GM21737 (cell line): ENCODE measurements around the gene APOBEC3G.

ENCODE experiments used
- ATAC-seq: cut with Tn5 transposase; IDR thresholded peaks from one replicate; pipeline ENCODE4 v1.9.1; 2021; ENCODE audit warnings: mild to moderate bottlenecking, moderate library complexity; ENCODE audit not compliant: unreplicated experiment

The APOBEC3G gene

DNA sequence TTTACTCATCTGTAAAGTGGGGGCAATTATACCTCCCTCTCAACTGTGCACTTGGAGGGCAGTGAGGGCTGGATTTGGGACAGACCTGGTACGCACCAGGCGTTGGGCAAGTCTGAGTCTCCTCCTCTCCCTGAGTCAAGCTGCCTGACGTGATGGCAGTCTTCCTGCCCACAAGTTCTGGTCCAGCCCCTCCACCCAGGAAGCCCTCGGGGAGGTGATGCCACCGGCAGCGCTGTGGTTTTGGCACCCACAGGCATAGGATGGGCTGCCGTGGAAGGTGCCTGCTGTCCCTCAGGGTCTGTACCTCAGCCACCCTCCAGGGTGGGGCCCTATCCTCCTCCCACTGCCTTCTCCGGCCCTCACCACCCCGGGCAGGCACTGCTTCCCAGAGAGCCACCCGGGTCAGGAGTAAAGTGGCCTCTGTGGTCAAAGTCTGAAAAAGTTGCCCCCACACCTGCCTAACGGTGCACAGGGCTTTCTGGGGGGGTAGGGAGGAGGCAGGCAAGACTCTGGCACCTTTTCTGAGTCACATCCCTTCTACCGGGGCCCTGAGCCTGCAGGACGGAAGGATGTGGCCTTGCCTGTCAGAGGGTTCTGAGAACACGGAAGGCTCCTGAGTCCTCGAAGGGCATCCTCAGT, 13.5 kb downstream of the APOBEC3G start:
- no peak for ATAC-seq

DNA sequence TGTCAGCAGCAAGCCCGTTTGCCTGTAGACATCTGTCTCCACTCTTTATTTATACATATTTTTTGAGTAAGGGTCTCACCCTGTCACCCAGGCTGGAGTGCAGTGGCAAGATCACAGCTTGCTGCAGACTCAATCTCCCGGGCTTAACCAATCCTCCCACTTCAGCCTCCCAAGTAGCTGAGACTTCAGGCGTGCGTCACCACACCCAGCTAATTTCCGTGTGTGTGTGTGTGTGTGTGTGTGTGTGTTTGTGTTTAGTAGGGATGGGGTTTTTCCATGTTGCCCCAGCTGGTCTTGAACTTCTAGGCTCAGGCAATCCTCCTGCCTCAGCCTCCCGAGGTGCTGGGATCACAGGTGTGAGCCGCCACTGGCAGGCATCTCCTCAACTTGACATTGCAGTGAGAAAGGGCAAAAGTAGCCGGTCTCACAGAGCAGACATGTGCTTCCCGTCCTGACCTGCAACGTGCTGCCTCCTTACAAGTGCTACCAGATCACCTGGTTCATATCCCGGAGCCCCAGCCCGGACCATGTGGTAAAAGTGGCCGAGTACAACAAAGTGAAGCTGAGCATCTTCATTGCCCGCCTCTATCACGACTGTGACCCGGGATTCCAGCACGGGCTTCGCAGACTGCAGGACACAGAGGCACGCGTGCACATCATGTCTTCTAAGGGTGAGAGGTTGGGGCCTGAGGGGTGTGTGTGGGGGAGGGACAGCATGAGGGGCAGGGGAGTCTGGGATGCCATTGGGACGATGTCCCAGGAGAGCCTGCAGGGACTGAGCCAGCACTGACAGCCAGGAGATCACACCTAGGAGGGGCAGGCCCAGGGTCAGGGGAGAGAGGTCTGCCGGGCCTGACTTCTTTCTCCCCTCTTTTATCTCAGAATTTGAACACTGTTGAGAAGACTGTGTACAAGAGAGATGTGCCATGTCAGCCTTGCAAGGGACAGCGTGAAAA, 14.3 kb downstream of the APOBEC3G start:
- no peak for ATAC-seq

DNA sequence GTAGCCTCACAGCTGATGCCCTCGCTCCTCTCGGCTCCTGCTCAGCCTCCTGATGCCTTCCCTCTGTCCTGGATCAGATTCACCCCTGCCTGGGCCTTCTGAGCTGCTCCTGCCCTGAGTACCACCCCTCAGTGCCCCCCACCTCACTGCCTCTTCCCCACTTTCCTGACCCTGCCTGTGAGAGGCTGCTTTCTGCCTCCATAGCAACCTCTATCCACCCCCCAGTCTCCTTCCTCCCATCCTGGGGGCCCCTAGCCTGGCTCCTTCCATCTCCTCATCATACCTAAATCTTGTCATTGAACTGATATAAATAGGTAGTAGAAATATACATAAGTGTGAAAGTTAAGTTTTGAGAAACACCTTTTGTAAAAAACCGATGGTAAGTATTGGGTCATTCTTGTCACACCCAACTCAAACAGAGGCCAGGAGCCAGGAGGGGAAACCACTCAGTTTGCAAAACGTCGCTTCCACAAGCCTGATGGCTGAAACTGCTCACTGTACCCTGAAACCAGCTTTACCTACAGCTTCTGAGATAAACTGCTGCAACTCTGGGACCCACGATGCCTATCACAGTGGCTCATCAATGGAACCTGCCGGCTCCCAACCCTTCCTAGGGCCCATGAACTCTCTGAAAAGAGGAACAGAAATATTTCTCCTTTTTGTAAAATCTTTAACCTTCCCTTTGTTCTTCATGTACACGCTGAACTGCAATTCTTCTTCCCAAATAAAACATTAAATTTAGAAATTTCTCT, 15.2 kb downstream of the APOBEC3G start:
- no peak for ATAC-seq

DNA sequence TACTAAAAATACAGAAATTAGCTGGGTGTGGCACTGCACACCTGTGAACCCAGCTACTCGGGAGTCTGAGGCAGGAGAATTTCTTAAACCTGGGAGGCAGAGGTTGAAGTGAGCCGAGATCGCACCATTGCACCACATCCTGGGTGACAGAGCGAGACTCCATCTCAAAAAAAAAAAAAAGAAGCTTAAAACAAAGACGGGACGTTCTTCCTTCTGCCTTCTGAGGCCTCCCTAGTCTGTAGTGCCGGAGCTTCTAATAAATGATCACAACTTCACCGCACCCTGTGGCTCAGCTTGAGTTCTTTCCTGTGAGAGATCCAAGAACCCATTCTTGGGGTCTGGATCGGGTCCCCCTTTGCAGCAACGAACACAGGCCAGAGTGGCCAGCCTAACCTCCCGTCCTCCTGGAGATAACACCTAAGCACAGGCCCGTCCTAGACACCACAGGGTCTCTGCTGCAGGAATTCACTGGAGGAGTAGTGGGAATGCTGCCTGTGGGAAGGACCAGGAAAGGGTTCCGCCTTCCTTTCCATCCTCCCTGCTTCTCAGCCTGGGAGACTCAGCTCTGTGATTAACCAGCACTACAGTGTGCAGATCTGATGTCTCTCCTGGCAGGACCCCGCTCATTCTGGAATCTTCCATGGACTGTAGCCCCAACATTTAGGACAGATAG, 17.8 kb downstream of the APOBEC3G start:
- ATAC-seq = no peak

DNA sequence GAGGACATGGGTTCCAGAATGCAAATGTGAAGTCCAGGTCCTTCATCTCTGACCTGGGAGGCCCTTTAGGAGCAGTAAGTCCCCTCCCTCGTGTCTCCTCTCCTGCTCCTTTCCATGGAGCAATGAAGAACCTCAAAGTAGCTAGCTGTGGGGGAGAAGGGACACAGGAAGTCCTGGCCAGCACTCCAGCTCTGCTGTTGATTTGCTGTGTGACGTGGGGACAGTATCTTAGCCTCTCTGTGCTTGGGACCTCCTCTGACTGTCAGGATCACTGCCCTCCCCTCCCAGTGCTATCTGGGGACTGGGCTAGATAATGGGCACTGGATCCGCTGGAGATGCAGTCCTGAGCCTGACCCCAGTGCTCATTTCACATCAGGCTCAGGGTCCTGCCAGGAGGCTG, 18.9 kb downstream of the APOBEC3G start:
- ATAC-seq = no peak

DNA sequence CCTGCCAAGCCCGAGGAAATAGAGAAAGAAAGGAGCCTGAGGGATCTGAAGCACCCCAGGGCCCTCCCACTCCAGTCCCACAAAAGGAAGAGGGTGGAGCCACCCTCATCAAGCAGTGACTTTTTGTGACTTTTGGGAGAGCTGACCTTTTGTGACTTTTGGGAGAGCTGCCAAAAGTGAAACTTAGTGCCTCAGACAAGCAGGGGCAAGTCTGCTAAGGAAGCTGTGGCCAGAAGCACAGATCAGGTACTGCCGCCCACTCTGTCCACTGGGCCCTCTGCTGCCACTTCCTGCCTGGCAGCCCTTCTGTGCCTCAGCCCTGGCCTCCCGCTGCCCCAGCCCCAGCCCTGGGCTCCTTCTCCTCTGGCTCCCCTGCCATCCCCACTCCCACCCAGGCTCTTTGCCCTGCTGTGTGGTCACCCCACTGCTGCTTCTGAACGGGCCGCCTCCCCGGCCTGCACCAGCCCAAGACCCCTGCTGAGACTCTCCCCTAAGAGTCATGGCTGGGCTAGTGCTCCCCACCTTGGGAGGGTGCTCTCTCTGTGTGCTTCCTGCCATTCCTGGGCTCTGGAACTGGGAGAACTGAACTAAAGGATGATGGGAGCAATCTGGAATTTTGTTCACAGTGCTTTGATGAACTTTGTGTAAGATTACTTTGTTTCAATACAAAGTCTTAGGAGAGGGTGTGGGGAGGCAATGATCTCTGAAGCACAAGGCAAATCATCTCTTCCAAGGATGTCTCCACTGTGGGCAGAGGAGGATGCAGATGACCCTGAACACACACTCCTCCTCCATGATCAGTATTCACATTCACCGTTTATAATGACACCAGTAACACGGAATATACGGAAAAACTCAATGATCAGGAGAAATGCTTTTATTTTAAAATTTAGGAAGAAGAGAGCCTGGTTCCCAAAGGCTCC, 20.3 kb downstream of the APOBEC3G start, which contains the start of gene APOBEC3H:
TSS of gene APOBEC3H (plus strand) at position 147 of the 923 bp plus-strand sequence. CDS start 3,035 bp downstream, outside the sequence.
- no peak for ATAC-seq

DNA sequence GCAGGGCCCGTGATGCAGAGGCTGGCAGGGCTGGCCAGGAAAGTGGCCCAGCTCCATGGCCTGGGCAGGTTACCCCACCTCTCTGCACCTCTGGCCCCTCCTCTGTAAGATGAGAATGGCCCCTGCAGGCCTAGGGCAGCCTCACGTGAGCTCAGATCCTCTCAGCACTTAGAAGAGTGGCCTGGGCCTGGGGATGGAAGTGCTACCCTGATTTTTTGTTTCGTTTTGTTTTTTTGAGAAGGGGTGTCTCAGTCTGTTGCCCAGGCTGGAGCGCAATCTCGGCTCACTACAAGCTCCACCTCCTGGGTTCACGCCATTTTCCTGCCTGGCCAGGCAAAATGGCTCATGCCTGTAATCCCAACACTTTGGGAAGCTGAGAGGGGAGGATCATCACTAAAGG, 21.0 kb downstream of the APOBEC3G start:
- ATAC-seq = no peak

DNA sequence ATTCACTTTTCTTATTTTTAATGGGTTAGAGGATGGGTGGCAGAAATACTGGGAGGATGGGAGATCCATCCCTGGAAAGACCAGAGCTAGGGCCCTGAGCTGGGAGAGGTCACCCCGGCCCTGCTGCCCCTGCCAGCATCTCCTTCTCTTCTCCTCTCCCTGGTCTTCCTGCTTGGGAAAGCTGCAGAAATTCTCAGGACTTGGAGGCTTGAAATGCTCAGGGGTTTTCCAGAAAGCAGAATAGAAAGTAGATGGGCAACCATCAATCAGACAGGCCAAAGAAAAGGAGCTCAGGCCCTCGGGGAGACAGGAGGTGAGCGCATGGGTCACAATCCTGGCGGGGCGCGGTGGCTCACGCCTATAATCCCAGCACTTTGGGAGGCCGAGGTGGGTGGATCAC, 21.5 kb downstream of the APOBEC3G start:
- ATAC-seq = no peak

DNA sequence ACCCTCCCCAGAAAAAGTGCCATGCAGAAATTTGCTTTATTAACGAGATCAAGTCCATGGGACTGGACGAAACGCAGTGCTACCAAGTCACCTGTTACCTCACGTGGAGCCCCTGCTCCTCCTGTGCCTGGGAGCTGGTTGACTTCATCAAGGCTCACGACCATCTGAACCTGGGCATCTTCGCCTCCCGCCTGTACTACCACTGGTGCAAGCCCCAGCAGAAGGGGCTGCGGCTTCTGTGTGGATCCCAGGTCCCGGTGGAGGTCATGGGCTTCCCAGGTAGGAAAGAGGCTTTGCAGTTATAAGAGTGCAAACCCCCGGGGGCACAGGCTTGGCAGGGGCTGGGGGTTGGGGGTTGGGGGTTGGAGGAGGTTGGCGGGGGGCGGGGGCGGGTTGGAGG, 24.2 kb downstream of the APOBEC3G start:
- ATAC-seq = no peak

DNA sequence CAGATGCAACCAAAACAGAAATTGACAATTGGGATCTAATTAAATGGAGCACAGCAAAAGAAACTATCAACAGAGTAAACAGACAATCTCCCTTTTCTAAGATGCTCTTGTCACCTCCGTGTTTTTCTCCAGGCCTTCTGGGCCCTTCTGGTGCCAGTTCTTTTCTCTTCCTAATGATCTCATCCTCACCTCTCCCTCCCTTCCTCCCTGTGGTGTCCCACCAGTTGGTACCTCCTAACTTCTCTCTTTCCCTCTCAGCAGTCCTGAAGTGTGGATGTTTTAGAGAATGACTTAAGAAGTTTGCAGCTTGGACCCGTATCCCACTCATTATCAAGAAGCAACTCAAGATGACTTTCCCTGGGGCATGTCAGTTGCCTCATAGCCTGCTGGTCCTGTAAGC, 26.4 kb downstream of the APOBEC3G start:
- ATAC-seq = no peak

DNA sequence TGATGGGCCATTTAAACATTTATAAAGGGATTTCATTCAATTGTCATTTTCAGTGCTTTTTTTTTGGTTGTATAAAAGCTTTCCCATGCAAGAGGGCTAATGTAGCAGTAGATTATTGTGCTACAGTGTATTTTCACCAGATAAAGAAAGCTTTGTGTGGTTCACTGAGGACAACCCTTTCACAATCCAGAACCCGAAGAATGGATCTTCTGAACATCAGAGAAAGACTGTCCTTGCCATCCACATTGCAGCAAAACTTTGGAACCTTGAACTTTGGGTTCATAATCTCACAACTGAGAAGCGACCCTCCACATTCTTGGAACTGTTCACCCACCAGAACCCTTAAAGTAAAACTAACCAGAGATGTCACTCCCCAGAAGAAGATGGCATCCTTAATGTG, 29.3 kb downstream of the APOBEC3G start:
- no peak for ATAC-seq

DNA sequence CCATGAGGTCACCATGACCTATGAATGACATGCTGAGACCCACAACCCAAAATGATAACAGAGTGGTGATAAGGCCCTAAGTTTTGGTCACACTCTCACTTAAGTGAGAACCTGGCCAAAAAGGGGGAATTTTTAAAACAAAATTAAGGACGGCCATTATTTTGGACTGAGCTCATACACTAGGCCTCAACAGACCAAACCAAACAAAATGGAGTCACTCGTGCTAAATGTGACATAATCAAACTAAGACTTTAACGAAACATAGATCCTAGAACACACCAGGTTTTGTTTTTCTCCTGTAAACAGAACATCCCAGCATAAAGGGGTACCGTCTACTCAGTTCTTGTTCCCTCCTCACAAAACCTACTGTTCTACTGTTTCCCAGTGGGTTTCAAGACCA, 31.4 kb downstream of the APOBEC3G start:
- ATAC-seq = no peak

DNA sequence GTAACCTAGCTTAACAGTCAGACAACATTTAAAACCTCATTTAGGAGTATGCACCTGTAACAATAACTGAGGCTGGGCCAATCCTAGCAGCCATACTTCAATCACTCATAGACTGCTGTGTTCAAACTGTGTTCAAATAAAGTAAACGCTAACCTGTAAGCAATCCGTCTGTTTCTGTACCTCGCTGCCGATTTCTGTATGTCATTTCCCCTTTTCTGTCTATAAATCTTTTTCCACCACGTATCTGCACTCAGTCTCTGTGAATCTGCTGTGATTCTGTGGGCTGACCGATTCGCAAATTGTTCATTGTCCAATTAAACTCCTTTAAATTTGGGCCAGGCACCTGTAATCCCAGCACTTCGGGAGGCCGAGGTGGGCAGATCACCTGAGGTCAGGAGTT, 32.3 kb downstream of the APOBEC3G start:
- ATAC-seq = no peak

DNA sequence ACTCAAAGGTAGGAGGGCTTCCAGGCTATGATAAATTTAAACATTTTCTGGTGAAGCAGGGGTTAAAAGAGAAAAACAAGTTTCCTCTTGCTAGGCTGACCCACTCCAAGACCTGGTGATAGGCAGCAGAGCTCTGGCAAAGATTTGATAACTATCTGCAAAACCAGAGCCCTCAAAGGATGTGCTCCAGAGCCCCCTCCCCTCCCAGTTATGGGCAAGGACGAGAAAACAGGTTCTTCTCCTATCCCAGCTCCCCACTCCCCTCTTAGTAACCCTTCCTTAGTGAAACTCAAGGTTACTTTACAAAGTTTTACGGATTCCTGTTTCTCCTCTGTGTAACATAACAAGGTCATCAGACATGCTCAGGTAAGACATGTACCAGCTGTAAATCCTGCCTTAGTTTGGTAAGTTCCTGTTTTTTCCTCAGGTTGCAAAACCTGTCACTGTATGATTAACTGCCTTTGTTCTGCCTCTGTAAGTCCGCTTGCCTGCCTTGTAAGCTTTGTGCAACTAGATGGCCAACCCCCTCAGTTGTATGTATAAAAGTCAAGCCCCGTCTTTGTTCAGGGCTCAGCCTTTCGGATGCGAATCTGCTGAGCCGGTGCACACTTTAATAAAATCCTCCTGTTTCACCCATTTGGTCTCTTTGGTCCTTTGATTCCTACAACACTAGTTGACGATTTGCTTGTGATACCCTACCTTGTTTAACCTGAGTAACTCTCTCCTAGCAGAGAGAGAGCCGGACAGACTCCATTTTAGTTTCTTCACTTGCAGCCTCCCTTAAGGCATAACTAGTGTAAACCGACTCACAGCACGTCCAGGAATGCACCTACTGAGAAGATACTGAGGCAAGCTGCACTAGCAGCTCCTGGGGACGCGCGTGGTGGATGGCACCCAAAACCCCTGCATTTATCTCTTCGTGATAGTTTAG, 33.8 kb downstream of the APOBEC3G start:
- ATAC-seq = no peak

DNA sequence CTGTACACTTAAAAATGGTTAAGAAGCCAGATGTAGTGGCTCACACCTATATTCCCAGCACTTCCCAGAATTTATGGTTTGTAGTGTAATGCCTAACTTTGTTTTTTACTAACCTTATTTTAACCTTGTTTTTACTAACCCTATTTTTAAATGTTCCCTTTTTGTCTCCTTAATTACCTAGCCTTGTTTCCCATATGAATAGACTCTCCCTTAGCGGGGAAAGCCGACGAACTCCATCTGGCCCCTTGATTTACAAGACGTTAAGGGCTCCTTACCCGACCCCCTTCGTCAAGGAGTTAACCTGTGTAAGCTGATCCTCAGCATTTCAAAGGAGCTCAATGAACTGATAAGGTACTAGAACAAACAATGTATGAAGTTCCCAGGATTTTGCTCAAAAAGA, 37.0 kb downstream of the APOBEC3G start:
- no peak for ATAC-seq

DNA sequence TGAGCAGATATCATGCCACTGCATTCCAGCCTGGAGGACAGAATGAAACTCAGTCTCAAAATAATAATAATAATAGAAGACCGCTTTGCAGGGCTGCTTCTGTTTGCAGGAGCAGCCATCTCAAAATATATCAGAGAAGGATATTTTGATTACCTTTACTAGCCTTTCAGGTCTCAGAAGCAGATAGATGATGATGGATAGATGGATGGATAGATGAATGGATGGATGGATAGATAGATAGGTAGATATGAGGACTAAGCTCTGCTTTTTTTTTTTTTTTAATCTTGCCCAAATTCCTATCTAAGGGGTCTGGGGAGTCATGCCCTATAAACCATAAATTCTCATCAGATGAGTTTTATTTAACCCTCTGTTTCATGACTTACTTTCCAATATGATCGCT, 38.5 kb downstream of the APOBEC3G start:
- no peak for ATAC-seq

DNA sequence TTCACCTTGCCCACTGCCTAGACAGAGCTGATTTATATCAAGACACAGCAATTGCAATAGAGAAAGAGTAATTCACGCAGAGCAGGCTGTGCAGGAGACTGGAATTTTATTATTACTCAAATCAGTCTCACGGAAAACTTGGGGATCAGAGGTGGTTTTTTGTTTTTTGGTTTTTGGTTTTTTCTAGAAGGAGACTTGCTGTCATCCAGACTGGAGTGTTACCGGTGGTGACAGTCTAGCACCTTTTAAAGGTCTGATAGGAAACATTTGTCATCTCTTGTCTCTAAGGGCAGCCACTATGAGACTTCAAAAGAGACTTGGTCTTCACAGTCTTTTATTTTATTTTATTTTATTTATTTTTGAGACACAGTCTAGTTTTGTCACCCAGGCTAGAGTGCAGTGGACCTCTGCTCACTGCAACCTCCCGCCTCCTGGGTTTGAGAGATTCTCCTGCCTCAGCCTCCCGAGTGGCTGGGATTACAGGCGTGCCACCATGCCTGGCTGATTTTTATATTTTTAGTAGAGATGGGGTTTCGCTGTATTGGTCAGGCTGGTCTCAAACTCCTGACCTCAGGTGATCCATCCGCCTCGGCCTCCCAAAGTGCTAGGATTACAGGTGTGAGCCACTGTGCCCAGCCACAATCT, 39.0 kb downstream of the APOBEC3G start:
- no peak for ATAC-seq

DNA sequence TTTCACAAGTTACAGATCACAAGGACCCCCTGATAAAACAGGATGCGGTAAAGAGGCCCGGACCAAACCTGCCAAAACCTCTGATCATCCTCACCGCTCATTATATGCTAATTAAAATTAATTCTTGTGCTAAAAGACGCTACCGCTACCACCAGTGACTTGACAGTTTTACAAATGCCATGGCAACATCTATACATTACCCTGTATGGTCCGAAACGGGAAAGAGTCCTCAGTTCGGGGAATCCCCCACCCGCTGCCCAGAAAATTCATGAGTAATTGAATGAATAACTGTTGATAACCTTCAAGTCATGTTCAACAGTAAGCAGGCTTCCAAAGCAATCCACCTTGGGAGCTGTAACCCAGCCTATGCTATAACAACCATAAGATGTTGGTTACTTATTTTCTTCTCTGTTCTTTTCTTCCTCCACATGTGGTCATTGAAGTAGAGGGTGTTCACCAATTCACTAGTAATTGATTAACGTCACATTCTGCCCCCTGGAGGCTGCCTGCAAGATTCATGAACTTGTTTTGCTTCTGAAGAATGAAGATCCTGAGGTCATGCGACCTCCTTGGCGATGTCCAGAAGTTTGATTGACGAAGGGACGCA, 40.6 kb downstream of the APOBEC3G start:
- ATAC-seq = peak; percentile 41
